HG02759 (cell line): ENCODE results near the gene ZNF75A.
"Not testable (repeated sequence)": the region's sequence is repeated elsewhere in the genome, so short reads cannot be mapped to it uniquely, and the experiment has no call there.

Experiments
- ATAC-seq: cut with Tn5 transposase; IDR thresholded peaks from one replicate; pipeline ENCODE4 v1.9.1; 2021; ENCODE audit warnings: mild to moderate bottlenecking, moderate library complexity; ENCODE audit not compliant: unreplicated experiment

ZNF75A gene

GRCh38 chr16:3305109-3306068 lies at the start of gene ZNF75A, which contains the start of gene TIGD7:
Gene ZNF75A (plus strand): TSS chr16:3305497. CDS start chr16:3308429, 2,932 bp downstream.
Gene TIGD7 (minus strand): TSS chr16:3305430. CDS start chr16:3300614, 4,816 bp downstream.
- peak; percentile 96 for ATAC-seq

DNA sequence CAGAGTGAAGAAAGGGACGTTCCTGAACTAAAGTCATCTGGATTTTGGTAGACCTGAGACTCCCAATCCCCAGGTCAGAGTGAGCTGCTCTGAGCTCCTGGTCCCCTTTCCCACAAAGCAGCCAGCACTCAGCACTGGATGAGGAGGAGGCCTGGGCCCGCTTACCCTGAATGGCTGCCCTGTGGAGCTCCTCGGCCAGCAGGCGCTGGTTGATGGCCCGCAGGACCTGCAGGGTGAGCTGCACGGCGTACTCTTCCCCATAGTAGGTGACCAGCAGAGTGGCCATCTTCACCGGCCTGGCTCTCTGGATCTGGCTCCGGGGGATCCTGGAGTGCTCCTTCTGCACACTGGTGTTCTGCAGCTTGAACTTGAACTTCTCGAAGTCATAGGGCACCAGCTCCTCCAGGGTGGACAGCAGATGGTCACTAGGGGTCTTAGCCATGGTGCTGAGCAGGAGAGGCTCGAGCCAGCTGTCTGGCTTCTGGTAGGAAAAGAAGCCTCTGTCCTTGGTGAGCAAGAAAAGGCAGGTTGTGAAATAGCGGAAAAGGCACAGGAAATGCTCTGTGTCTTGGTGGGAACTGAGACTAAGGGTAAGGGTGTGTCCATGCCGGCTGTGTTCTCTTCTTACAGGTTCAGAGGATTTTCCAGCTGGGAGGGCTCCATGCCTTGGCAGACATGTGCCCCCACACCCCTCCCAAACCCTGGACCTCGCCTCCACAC lies 49.0 kb upstream of the ZNF75A start, which contains the start of gene MEFV:
TSS of gene MEFV (minus strand) at position 488 of the 720 bp plus-strand sequence. CDS start at position 442, 46 bp downstream.
- no peak for ATAC-seq

DNA sequence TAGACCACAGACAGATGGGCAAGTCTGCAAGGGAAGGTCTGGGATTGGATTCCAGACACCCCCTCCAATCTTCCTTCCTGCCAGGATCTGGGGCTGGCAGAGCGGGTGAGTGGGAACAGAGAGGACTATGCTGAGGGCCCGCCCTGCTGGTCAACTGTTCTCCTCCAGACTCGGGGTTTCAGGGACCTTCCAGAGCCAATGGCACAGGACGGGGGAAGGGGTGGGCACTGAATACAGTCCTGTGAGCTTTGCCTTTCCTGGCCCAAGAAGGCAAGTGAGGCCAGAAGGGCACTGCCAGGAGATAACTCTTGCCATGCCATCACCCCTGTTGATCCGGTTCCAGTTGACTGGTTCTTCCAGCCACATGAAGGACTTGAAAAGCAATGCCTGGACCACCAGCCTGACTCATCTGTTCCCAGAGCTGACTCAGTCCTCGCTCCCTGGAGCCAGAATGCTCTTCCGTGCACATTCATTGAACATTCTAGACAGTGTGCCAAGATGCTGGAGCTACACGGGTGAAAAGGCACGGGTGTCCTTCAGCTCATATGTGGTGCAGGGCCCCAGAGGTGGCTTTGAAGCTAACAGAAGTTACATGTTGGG lies 48.3 kb upstream of the ZNF75A start:
- no peak for ATAC-seq

DNA sequence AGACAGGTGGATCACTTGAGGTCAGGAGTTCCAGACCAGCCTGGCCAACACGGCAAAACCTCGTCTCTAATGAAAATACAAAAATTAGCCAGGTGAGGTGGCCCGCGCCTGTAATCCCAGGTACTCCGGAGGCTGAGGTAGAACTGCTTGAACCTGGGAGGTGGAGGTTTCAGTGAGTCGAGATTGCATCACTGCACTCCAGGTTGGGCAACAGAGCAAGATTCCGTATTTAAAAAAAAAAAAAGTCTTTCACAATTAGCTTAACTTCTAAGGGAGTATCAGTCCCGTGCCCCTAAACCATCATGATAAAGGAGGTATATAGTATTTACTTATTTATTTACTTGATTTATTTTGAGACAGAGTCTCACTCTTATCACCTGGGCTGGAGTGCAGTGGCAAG lies 45.5 kb upstream of the ZNF75A start:
- ATAC-seq = no peak

GRCh38 chr16:3262517-3262916 lies 42.8 kb upstream of the ZNF75A start:
- no peak for ATAC-seq

GRCh38 chr16:3264137-3265036 lies 40.9 kb upstream of the ZNF75A start:
- ATAC-seq = peak; percentile 81

DNA sequence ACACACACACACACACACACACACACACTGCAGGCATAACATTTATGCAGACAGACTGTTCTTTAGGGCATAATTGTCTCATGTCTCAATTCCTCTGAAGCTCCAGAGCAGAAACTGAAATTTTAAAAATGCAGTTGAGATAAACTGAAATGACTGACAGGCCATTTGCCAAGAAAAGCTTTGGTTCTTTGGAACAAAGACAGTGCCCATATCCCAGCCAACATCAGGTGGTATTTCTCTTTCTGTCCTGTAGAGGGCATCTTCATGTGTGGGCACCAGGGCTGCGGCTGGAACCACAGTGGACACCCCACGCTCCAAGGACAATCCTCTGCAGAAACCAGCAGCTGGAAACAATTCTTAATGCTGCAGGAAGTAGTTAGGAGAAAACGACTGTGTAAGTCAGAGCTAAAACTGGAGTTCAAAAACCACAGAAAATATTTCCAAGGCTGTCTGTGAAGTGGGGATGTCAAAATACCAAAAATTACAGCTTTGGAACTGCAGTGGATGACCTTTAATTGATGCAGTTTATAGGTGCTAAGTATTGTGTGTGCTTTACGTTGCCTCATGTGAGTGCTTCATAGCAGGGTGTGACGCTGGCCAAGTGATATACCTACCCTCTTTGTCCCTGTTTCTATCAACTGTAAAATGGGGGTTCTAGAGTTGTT lies 38.3 kb upstream of the ZNF75A start:
- no peak for ATAC-seq

DNA sequence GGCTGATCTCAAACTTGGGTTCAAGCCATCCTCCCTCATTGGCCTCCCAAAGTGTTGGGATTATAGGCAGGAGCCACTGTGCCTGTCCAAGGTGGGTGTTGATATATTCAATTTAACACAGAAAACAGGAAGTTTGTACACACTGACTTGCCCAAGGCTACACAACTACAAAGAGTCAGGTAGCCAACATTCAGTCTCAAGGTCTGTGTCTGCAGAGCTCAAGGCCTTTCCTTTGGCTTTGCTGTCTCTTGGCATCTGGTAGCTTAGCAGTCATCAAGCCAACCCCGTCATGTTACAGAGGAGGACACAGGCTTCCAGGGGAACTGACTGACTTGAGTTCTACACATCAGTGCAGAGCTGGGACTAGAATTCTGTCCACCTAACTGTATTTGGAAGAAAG lies 37.0 kb upstream of the ZNF75A start:
- no peak for ATAC-seq

GRCh38 chr16:3270718-3271117 lies 34.6 kb upstream of the ZNF75A start:
- ATAC-seq = not testable (repeated sequence)

GRCh38 chr16:3271281-3271680 lies 34.0 kb upstream of the ZNF75A start:
- not testable (repeated sequence) for ATAC-seq

GRCh38 chr16:3274490-3274889 lies 30.8 kb upstream of the ZNF75A start:
- ATAC-seq = no peak

GRCh38 chr16:3274947-3275346 lies 30.4 kb upstream of the ZNF75A start:
- ATAC-seq = no peak

DNA sequence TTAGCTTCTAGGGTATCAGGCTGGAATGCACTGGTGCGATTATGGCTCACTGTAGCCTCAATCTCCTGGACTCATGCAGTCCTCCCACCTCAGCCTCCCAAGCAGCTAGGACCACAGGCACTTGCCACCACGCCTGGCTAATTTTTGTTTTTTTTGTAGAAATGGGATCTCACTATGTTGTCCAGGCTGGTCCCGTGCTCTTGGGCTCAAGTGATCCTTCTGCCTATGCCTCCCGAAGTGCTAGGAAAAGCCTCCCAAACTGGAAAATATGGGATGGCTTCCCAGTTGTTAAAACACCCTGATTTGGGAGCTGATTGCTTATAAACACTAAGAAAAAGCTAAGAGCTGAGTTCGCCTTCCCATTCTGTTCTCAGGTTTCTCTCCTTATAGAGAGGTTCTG lies 28.6 kb upstream of the ZNF75A start:
- ATAC-seq = no peak

DNA sequence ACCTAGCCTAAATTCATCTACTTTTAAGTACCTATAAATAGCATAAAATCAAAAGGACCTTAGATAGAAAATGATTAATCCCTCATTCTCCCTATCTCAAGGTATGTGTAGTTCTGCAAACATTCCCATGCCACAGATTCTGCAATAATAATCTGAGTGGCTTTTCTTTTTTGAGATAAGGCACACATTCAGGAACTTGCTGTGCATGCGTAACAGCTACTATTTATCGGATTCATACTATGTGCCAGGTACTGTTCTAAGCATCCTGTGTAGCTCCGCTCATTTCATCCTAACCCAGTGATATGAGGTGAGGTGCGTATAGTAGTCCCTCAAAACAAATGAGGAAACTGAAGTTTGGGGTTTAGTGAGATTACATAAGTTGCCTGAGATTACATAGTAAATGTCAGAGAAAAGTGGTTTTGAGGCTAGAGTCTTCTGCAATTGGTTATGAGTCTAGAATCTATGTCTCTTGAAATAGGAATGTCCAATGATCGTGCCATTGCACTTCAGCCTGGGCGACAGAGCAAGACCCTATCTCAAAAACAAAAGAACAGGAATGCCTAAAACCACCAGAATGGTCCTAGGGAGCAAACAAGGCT lies 24.0 kb upstream of the ZNF75A start:
- ATAC-seq = no peak

DNA sequence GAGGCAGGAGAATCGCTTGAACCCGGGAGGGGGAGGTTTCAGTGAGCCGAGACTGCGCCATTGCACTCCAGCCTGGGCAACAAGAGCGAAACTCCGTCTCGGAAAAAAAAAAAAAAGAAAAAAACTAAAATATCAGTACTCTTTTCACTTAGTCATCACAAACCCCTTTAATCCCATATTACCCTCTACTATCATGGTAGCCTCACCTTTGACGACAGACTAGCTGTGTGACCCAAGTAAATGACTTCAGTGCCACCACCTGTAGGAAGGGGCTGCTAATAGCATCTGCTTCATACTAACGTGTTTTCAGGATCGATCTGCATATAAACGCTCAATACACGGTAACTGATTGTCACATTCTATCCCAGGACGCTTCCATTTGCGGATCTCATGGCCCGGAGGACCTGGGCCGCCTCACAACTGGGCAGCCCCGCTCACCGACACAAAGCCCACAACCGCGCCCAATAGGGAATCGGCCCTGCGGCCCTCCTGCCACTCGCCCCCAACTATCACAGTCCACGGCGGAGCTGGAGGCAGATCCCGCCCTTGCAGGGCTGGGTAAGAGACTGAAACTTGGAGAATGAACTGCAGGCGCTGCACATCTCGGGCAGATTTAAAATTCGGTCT lies 23.1 kb upstream of the ZNF75A start:
- ATAC-seq = peak; percentile 31

DNA sequence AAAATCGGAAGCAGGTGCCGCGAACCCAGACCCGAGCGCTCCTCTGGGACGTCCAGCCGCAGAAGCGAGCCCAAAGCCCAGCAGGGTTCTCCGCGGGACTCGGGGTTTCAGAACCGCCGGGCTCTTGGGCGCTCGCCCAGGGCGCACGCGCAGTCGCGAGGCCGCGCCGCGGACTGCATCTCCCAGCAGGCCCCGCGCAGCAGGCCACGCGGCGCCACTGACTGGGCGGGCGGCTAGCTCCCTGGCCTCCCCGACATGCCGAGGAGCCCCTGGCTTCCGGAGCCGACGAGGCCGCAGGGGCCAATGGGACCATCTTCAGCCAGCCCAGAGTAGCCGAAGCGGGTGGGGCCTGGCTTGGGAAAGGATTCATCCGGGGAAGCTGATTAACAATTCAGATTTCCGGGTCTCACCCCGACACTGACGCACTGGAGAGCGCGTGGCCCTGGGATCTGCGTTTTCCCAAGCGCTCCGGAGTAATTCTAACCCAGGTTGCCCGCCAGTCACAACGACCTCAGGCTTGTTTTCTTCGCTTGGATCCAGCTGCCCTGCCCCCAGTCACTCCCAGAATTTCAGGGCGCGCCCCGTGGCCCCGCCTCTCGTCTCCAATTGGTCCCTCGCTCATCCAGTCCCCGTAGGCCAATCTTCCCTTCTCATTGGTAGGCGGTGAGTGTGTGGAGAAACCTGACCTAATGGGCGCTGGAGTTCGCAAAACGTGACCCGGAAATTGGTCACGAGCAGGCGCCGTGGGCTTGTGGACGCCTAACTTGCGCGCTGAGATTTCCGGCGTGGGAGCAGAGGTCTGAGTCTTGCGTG lies 22.4 kb upstream of the ZNF75A start, which contains the start of gene ZNF263:
TSS of gene ZNF263 (plus strand) at position 762 of the 813 bp plus-strand sequence. CDS start 328 bp downstream, outside the sequence.
- peak; percentile 79 for ATAC-seq

GRCh38 chr16:3283543-3284447 lies 21.5 kb upstream of the ZNF75A start:
- no peak for ATAC-seq
